Trophoblast cell (in vitro differentiated cells and primary cell): ENCODE data around the gene OR13A1.
"Not testable (repeated sequence)": the region's sequence is repeated elsewhere in the genome, so short reads cannot be mapped to it uniquely, and the experiment has no call there.

Source experiments
- DNase-seq, 2 donors: peaks; one replicate each; pipeline ENCODE4 v3.0.0-alpha.2; 2016
- H2AFZ ChIP-seq: 2 replicates; pipeline ENCODE4 v1.6.1; 2013; ENCODE audit warnings: low read length, moderate library complexity, mild to moderate bottlenecking; ENCODE audit not compliant: insufficient read depth, poor library complexity
- H2AK5ac ChIP-seq: 2 replicates; pipeline ENCODE4 v1.6.1; 2013; ENCODE audit warnings: mild to moderate bottlenecking, low read length
- H2BK120ac ChIP-seq: 2 replicates; pipeline ENCODE4 v1.6.1; 2013; ENCODE audit warnings: low read length, mild to moderate bottlenecking, moderate library complexity; ENCODE audit not compliant: insufficient read depth, poor library complexity
- H2BK12ac ChIP-seq: 2 replicates; pipeline ENCODE4 v1.6.1; 2013; ENCODE audit warnings: mild to moderate bottlenecking, low read length, moderate library complexity
- H2BK5ac ChIP-seq: 2 replicates; pipeline ENCODE4 v1.6.1; 2013; ENCODE audit warnings: low read length, low read depth, moderate library complexity, mild to moderate bottlenecking; ENCODE audit not compliant: poor library complexity
- H3K14ac ChIP-seq: 2 replicates; pipeline ENCODE4 v1.6.1; 2013; ENCODE audit warnings: mild to moderate bottlenecking, low read length
- H3K18ac ChIP-seq: 2 replicates; pipeline ENCODE4 v1.6.1; 2013; ENCODE audit warnings: mild to moderate bottlenecking, low read length
- H3K23ac ChIP-seq: 2 replicates; pipeline ENCODE4 v1.6.1; 2013; ENCODE audit warnings: low read length
- H3K27ac ChIP-seq: 2 replicates; pipeline ENCODE4 v1.5.1; 2013; ENCODE audit warnings: low read depth, mild to moderate bottlenecking, inconsistent platforms, low read length, moderate library complexity
- H3K27me3 ChIP-seq: 2 replicates; pipeline ENCODE4 v1.6.1; 2013; ENCODE audit warnings: inconsistent platforms, mild to moderate bottlenecking, low read length, moderate library complexity; ENCODE audit not compliant: insufficient read depth
- H3K36me3 ChIP-seq, 2 experiments: 1 replicate in 1 of 2; 2 replicates in 1 of 2; pipeline ENCODE4 v1.6.1; 2013; ENCODE audit warnings: low read length in 2 of 2, mild to moderate bottlenecking in 2 of 2, moderate library complexity in 1 of 2; ENCODE audit not compliant: insufficient read depth in 2 of 2, control insufficient read depth in 1 of 2
- H3K4ac ChIP-seq: 2 replicates; pipeline ENCODE4 v1.6.1; 2013; ENCODE audit warnings: low read depth, mild to moderate bottlenecking, low read length, moderate library complexity
- H3K4me1 ChIP-seq, 2 experiments: 1 replicate in 1 of 2; 2 replicates in 1 of 2; pipeline ENCODE4 v1.6.1; 2013; ENCODE audit warnings: low read length in 2 of 2, mild to moderate bottlenecking in 2 of 2, moderate library complexity in 1 of 2; ENCODE audit not compliant: insufficient read depth in 2 of 2, control insufficient read depth in 1 of 2
- H3K4me2 ChIP-seq: 2 replicates; pipeline ENCODE4 v1.6.1; 2013; ENCODE audit warnings: inconsistent platforms, mild to moderate bottlenecking, low read length, moderate library complexity
- H3K4me3 ChIP-seq: 2 replicates; pipeline ENCODE4 v1.5.1; 2013; ENCODE audit warnings: mild to moderate bottlenecking, low read depth, low read length, inconsistent platforms
- H3K79me1 ChIP-seq: one replicate; pipeline ENCODE4 v1.6.1; 2013; ENCODE audit warnings: low read length
- H3K79me2 ChIP-seq: 2 replicates; pipeline ENCODE4 v1.6.1; 2013; ENCODE audit warnings: low read length, mild to moderate bottlenecking; ENCODE audit not compliant: control insufficient read depth, insufficient read depth, poor library complexity
- H3K9ac ChIP-seq: 2 replicates; pipeline ENCODE4 v1.6.1; 2013; ENCODE audit warnings: mild to moderate bottlenecking, low read length
- H3K9me3 ChIP-seq: 2 replicates; pipeline ENCODE4 v1.6.1; 2013; ENCODE audit warnings: low read depth, mild to moderate bottlenecking, control low read depth, inconsistent platforms, low read length; ENCODE audit not compliant: insufficient read depth
- H4K12ac ChIP-seq: 2 replicates; pipeline ENCODE4 v1.6.1; 2013; ENCODE audit warnings: low read depth, mild to moderate bottlenecking, low read length, moderate library complexity
- H4K8ac ChIP-seq: 2 replicates; pipeline ENCODE4 v1.6.1; 2013; ENCODE audit warnings: low read depth, mild to moderate bottlenecking, low read length, moderate library complexity
- H4K91ac ChIP-seq: one replicate; pipeline ENCODE4 v1.6.1; 2013; ENCODE audit warnings: low read depth, mild to moderate bottlenecking, low read length, moderate library complexity
- WGBS: extraction: QIAGEN DNeasy Blood & Tissue Kit; methylation state at CpG from one replicate; pipeline ENCODE4 v1.1.7; 2013; ENCODE audit warnings: missing lambda C conversion rate; ENCODE audit not compliant: insufficient read length, insufficient coverage; ENCODE audit errors: extremely low coverage; 5-methylcytosine and 5-hydroxymethylcytosine counted together

The OR13A1 gene

DNA sequence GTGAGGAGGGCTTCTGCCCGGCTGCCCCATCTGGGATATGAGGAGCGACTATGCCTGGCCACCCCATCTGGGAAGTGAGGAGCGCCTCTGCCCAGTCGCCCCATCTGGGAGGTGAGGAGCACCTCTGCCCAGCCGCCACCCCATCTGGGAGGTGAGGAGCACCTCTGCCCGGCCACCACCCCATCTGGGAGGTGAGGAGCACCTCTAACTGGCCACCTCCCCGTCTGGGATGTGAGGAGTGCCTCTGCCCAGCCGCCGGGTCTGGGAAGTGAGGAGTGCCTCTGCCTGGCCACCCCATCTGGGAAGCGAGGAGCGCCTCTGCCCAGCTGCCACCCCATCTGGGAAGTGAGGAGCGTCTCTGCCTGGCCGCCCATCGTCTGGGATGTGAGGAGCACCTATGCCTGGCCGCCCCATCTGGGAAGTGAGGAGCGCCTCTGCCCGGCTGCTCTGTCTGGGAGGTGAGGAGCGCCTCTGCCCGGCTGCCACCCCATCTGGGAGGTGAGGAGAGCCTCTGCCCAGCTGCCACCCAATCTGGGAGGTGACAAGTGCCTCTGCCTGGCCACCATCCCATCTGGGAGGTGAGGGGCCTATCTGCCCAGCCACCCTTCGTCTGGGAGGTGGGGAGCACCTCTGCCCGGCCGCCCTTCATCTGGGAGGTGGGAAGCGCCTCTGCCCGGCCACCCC is 31.4 kb upstream of the OR13A1 start:
- no CpG with 5 or more reads among the region's 24 CpGs for WGBS
- not testable (repeated sequence) for H3K27ac ChIP-seq

DNA sequence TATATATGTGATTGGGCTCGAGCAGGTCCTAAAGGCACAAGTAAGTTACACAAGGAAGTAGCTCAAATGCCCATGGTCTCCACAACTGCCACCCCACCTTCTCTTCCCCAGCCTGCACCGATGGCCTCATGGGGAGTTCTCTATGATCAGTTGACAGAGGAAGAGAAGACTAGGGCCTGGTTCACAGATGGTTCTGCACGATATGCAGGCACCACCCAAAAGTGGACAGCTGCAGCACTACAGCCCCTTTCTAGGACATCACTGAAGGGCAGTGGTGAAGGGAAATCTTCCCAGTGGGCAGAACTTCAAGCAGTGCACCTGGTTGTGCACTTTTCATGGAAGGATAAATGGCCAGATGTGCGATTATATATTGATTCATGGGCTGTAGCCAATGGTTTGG is 25.0 kb upstream of the OR13A1 start:
- H3K9me3 ChIP-seq, H3K9ac ChIP-seq, H3K4me3 ChIP-seq, H3K27me3 ChIP-seq, H3K79me2 ChIP-seq, H2AK5ac ChIP-seq, H3K4me2 ChIP-seq, H3K79me1 ChIP-seq, H3K27ac ChIP-seq, H4K12ac ChIP-seq, H3K23ac ChIP-seq, DNase-seq, H3K18ac ChIP-seq, H2BK120ac ChIP-seq, H2BK5ac ChIP-seq, H3K14ac ChIP-seq, H4K91ac ChIP-seq, H2BK12ac ChIP-seq, H3K36me3 ChIP-seq, H3K4me1 ChIP-seq, H2AFZ ChIP-seq, H3K4ac ChIP-seq, H4K8ac ChIP-seq: not testable (repeated sequence)
- WGBS: no CpG with 5 or more reads among the region's 4 CpGs

More for the DNA sequence above, 31.4 kb upstream of the OR13A1 start:
- H3K4me3 ChIP-seq: peak overlapping the region; percentile 48
- not testable (repeated sequence) for H3K4me1 ChIP-seq, H3K79me1 ChIP-seq, H3K4ac ChIP-seq, H3K14ac ChIP-seq, H3K23ac ChIP-seq, H2AFZ ChIP-seq, H3K4me2 ChIP-seq, H3K9ac ChIP-seq, H3K18ac ChIP-seq, H4K8ac ChIP-seq, H3K36me3 ChIP-seq, H3K79me2 ChIP-seq, H2BK120ac ChIP-seq, DNase-seq, H2BK12ac ChIP-seq, H2BK5ac ChIP-seq, H4K91ac ChIP-seq, H2AK5ac ChIP-seq, H4K12ac ChIP-seq, H3K27me3 ChIP-seq
- peaks cover 23% of the 10 kb centered on the region for H3K9me3 ChIP-seq

DNA sequence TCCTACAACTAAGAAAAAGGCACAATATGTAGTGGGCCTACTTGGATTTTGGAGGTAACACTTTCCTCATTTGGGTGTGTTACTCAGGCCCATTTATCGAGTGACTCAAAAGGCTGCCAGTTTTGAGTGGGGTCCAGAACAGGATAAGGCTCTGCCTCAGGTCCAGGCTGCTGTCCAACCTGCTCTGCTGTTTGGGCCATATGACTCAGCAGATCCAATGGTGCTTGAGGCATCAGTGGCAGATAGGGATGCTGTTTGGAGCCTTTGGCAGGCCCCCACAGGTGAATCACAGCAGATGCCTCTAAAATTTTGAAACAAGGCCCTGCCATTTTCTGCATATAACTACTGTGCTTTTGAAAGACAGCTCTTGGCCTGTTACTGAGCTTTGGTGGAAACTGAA is 24.5 kb upstream of the OR13A1 start:
- H3K36me3 ChIP-seq: no peaks in the 10 kb centered on the region
- H4K8ac ChIP-seq: no peak overlapping the region
- H3K79me1 ChIP-seq: no peaks in the 10 kb centered on the region
- no peaks in the 10 kb centered on the region for H3K27me3 ChIP-seq
- H3K4me1 ChIP-seq: no peaks in the 10 kb centered on the region
- no peak overlapping the region for H3K9ac ChIP-seq
- no CpG with 5 or more reads among the region's 1 CpG for WGBS
- no peak overlapping the region for H3K27ac ChIP-seq
- H2AFZ ChIP-seq: no peak overlapping the region
- H2AK5ac ChIP-seq: no peak overlapping the region
- no peak overlapping the region for H4K12ac ChIP-seq
- no peak overlapping the region for H2BK120ac ChIP-seq
- H2BK12ac ChIP-seq: no peak overlapping the region
- DNase-seq: no peak
- peaks cover 3% of the 10 kb centered on the region for H3K9me3 ChIP-seq
- H3K14ac ChIP-seq: no peak overlapping the region
- H3K4me2 ChIP-seq: no peak overlapping the region
- H3K23ac ChIP-seq: no peak overlapping the region
- H2BK5ac ChIP-seq: no peak overlapping the region
- no peak overlapping the region for H4K91ac ChIP-seq
- no peak overlapping the region for H3K4ac ChIP-seq
- H3K79me2 ChIP-seq: no peaks in the 10 kb centered on the region
- H3K18ac ChIP-seq: no peak overlapping the region
- H3K4me3 ChIP-seq: no peak overlapping the region

DNA sequence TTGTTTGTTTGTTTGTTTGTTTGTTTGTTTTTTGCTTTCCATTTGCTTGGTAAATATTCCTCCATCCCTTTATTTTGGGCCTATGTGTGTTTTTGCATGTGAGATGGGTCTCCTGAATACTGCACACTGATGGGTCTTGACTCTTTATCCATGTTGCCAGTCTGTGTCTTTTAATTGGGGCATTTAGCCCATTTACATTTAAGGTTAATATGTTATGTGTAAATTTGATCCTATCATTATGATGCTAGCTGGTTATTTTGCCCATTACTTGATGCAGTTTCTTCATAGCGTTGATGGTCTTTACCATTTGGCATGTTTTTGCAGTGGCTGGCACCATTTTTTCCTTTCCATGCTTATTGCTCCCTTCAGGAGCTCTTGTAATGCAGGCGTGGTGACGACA is 16.4 kb upstream of the OR13A1 start:
- H3K4ac ChIP-seq, H3K18ac ChIP-seq, H2BK120ac ChIP-seq, H3K9ac ChIP-seq, H3K9me3 ChIP-seq, H2AK5ac ChIP-seq, H2BK5ac ChIP-seq, H3K36me3 ChIP-seq, H3K27me3 ChIP-seq, H3K23ac ChIP-seq, H4K12ac ChIP-seq, H3K4me2 ChIP-seq, DNase-seq, H3K27ac ChIP-seq, H4K8ac ChIP-seq, H3K4me3 ChIP-seq, H3K4me1 ChIP-seq, H3K79me1 ChIP-seq, H2BK12ac ChIP-seq, H2AFZ ChIP-seq, H3K79me2 ChIP-seq, H3K14ac ChIP-seq, H4K91ac ChIP-seq: not testable (repeated sequence)
- WGBS: no CpG with 5 or more reads among the region's 3 CpGs
